ENCODE results near the gene PRKCH.

The PRKCH gene

DNA sequence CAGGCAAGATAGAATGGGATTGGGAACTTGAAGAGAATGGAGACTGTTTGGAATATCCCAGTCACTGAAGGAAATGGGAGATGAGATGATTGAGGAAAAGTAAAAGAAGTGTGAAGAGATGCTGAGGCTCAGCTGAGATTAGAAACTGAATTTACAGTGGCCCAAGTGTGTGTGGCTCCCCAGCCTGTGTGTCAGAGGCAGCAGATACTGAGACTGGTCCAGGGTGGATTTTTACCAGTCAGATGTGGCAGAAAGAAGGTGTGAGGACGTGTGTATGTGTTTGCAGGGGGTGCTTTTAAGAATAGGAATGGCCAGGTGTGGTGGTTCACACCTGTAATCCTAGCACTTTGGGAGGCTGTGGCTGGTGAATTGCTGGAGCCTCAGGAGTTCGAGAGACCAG lies 42.9 kb downstream of the PRKCH start:
- ATAC-seq, result no peak
- no peak for TF ChIP-seq PPARA (CRISPR knock-in tag; IDR thresholded peaks at IDR 0.05; ENCODE audit: borderline replicate concordance)
- TF ChIP-seq SNAI2 (CRISPR knock-in tag; IDR thresholded peaks at IDR 0.05), result no peak

DNA sequence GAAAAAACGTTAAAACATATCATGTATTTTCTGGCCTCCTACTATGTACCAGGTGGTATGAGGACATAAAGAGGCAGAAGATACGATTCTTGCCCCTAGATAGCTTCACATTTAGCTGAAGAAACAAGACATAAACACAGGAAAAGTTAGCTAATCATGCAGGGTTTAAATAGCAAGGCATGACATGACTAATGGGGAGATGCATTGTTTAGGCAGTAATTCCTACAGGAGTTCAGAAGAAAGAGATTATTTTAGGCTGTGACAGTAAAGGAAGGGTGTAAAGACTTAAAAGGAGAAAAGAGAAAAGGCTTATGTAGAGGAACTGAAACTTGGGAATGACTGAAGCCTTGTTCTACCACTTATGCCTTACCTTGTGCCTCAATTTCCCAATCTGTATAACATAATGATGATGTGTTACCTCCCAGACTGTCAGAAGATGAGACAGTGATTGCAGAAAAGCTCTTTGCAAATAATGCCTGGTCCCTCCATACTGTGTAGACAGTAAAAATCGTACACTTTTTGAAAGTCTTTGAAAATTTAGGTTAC lies 44.4 kb downstream of the PRKCH start:
- ATAC-seq, result no peak
- TF ChIP-seq ZFP3 (CRISPR knock-in tag; IDR thresholded peaks at IDR 0.05) (no peak), ZNF565 (CRISPR knock-in tag; conservative IDR thresholded peaks at IDR 0.05; ENCODE audit: low read depth) (no peak), ISL1 (CRISPR knock-in tag; IDR thresholded peaks at IDR 0.05) (no peak)
- TF ChIP-seq, protein P1, sequence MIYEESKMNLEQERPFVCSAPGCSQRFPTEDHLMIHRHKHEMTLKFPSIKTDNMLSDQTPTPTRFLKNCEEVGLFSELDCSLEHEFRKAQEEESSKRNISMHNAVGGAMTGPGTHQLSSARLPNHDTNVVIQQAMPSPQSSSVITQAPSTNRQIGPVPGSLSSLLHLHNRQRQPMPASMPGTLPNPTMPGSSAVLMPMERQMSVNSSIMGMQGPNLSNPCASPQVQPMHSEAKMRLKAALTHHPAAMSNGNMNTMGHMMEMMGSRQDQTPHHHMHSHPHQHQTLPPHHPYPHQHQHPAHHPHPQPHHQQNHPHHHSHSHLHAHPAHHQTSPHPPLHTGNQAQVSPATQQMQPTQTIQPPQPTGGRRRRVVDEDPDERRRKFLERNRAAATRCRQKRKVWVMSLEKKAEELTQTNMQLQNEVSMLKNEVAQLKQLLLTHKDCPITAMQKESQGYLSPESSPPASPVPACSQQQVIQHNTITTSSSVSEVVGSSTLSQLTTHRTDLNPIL (CRISPR knock-in tag; IDR thresholded peaks at IDR 0.05; ENCODE audit: low read depth), result no peak

DNA sequence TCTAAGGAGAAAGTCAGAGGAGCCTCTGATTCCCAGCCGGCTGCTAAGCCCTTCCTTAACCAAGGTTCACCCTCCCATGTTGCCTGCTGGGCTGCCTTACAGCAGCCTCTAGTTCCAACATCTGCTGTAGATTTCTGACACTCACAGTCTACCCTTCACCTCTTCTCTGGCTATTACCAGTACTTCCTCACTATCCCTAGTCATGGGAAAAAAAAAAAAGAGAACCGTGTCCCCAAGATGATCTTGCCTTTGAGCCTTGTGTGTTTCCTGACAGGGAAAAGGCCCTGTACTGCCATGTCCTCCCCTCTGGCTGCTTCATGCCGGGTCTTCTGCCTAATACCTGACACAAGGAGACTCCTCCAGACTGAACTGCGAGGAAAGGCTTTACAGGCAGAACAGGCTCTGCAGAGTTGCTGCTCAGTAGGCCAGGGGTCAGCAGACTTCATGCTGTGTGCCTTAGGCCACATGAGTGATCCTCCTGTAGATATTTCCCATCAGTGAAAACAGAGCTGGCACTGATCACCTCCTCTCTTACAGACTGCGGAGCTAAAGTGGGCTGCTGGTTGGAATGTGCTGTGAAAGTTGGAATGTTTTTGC lies 46.8 kb downstream of the PRKCH start:
- TF ChIP-seq SNAI2 (CRISPR knock-in tag; IDR thresholded peaks at IDR 0.05) (no peak), ZC3H10 (CRISPR knock-in tag; IDR thresholded peaks at IDR 0.05) (no peak), PPARA (CRISPR knock-in tag; IDR thresholded peaks at IDR 0.05; ENCODE audit: borderline replicate concordance) (no peak), ARNTL (CRISPR knock-in tag; IDR thresholded peaks at IDR 0.05; ENCODE audit: borderline replicate concordance, low read depth) (no peak), TCF4 (CRISPR knock-in tag; IDR thresholded peaks at IDR 0.05; ENCODE audit: borderline replicate concordance) (no peak), BACH2 (CRISPR knock-in tag; IDR thresholded peaks at IDR 0.05; ENCODE audit: borderline replicate concordance) (no peak), ZFP3 (CRISPR knock-in tag; IDR thresholded peaks at IDR 0.05) (no peak), ZFP30 (CRISPR knock-in tag; IDR thresholded peaks at IDR 0.05) (no peak), RARB (CRISPR knock-in tag; IDR thresholded peaks at IDR 0.05) (no peak), OSR1 (CRISPR knock-in tag; IDR thresholded peaks at IDR 0.05) (no peak), ZNF565 (CRISPR knock-in tag; conservative IDR thresholded peaks at IDR 0.05; ENCODE audit: low read depth) (no peak), TOX (CRISPR knock-in tag; IDR thresholded peaks at IDR 0.05; ENCODE audit: borderline replicate concordance) (no peak), ZNF8 (CRISPR knock-in tag; IDR thresholded peaks at IDR 0.05) (no peak), ISL1 (CRISPR knock-in tag; IDR thresholded peaks at IDR 0.05) (no peak)
- TF ChIP-seq, protein P2, sequence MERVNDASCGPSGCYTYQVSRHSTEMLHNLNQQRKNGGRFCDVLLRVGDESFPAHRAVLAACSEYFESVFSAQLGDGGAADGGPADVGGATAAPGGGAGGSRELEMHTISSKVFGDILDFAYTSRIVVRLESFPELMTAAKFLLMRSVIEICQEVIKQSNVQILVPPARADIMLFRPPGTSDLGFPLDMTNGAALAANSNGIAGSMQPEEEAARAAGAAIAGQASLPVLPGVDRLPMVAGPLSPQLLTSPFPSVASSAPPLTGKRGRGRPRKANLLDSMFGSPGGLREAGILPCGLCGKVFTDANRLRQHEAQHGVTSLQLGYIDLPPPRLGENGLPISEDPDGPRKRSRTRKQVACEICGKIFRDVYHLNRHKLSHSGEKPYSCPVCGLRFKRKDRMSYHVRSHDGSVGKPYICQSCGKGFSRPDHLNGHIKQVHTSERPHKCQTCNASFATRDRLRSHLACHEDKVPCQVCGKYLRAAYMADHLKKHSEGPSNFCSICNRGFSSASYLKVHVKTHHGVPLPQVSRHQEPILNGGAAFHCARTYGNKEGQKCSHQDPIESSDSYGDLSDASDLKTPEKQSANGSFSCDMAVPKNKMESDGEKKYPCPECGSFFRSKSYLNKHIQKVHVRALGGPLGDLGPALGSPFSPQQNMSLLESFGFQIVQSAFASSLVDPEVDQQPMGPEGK (CRISPR knock-in tag; IDR thresholded peaks at IDR 0.05; ENCODE audit: borderline replicate concordance), result no peak
- TF ChIP-seq, protein P3, sequence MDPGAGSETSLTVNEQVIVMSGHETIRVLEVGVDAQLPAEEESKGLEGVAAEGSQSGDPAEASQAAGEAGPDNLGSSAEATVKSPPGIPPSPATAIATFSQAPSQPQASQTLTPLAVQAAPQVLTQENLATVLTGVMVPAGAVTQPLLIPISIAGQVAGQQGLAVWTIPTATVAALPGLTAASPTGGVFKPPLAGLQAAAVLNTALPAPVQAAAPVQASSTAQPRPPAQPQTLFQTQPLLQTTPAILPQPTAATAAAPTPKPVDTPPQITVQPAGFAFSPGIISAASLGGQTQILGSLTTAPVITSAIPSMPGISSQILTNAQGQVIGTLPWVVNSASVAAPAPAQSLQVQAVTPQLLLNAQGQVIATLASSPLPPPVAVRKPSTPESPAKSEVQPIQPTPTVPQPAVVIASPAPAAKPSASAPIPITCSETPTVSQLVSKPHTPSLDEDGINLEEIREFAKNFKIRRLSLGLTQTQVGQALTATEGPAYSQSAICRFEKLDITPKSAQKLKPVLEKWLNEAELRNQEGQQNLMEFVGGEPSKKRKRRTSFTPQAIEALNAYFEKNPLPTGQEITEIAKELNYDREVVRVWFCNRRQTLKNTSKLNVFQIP (CRISPR knock-in tag; IDR thresholded peaks at IDR 0.05; ENCODE audit: borderline replicate concordance, low read depth), result no peak
- ATAC-seq, result no peak

DNA sequence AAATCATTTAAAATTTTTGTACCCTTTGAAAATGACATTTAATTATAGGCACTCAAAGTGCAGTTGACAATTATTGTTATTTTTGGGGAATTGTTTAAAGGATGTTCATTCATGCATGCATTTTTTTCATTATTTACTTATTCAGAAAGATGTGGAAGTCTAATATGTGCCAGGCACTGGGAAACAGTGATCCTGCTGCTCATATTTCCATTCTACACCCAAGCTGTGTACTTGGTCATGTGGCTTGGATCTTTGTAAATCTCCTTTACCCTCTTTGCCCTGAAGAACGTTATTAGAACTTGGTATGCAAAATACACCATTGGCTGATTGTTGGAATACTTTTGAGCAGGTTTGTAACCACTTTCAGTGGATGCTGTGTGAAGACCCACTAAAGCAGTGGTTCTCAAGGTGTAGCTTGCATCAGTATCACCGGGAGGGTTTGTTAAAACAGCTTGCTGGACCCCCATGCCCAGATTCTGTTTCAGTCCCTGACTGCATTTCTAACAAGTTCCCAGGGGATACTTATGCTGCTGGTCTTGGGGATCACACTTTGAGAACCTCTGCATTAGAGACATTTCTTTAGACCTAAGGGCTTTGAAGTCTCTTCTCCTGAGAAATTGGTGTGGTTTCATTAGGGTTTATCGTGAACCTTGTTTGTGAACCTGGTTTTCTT lies 47.5 kb downstream of the PRKCH start:
- TF ChIP-seq GLIS3 (CRISPR knock-in tag; IDR thresholded peaks at IDR 0.05), result no peak
- TF ChIP-seq ZFP30 (CRISPR knock-in tag; IDR thresholded peaks at IDR 0.05), result no peak
- no peak for TF ChIP-seq ARNTL (CRISPR knock-in tag; IDR thresholded peaks at IDR 0.05; ENCODE audit: borderline replicate concordance, low read depth)
- TF ChIP-seq, protein P1 (CRISPR knock-in tag; IDR thresholded peaks at IDR 0.05; ENCODE audit: low read depth), result no peak
- TF ChIP-seq ZFP3 (CRISPR knock-in tag; IDR thresholded peaks at IDR 0.05), result no peak
- TF ChIP-seq PPARA (CRISPR knock-in tag; IDR thresholded peaks at IDR 0.05; ENCODE audit: borderline replicate concordance), result no peak
- TF ChIP-seq TCF4 (CRISPR knock-in tag; IDR thresholded peaks at IDR 0.05; ENCODE audit: borderline replicate concordance), result no peak
- no peak for TF ChIP-seq ZNF70 (CRISPR knock-in tag; IDR thresholded peaks at IDR 0.05)
- no peak for TF ChIP-seq BACH2 (CRISPR knock-in tag; IDR thresholded peaks at IDR 0.05; ENCODE audit: borderline replicate concordance)
- TF ChIP-seq TOX (CRISPR knock-in tag; IDR thresholded peaks at IDR 0.05; ENCODE audit: borderline replicate concordance), result no peak
- no peak for TF ChIP-seq SNAI2 (CRISPR knock-in tag; IDR thresholded peaks at IDR 0.05)
- TF ChIP-seq, protein P4, sequence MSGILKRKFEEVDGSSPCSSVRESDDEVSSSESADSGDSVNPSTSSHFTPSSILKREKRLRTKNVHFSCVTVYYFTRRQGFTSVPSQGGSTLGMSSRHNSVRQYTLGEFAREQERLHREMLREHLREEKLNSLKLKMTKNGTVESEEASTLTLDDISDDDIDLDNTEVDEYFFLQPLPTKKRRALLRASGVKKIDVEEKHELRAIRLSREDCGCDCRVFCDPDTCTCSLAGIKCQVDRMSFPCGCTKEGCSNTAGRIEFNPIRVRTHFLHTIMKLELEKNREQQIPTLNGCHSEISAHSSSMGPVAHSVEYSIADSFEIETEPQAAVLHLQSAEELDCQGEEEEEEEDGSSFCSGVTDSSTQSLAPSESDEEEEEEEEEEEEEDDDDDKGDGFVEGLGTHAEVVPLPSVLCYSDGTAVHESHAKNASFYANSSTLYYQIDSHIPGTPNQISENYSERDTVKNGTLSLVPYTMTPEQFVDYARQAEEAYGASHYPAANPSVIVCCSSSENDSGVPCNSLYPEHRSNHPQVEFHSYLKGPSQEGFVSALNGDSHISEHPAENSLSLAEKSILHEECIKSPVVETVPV (CRISPR knock-in tag; IDR thresholded peaks at IDR 0.05), result no peak
- no peak for TF ChIP-seq RARB (CRISPR knock-in tag; IDR thresholded peaks at IDR 0.05)
- TF ChIP-seq ZC3H10 (CRISPR knock-in tag; IDR thresholded peaks at IDR 0.05), result no peak
- no peak for ATAC-seq

All from SK-N-SH treated with all-trans-retinoic acid at 6 μM for 48 hours (cell line).